OCI-LY3 (cell line): ENCODE results near the gene IST1.
A peak's percentile ranks its signal among the peaks of the same experiment; 100 is the strongest.

ENCODE experiments used
- H2AFZ ChIP-seq: fragments of 200-600, 300-600 bp; shearing (Covaris generic); 2 replicates; pipeline ENCODE4 v1.6.0; 2014; ENCODE audit warnings: antibody characterized with exemption, low read depth, low read length
- H3K27ac ChIP-seq: fragments of 200-600, 300-600 bp; sonication (generic); 2 replicates; pipeline ENCODE4 v1.5.1; 2014; ENCODE audit warnings: mild to moderate bottlenecking, low read length, moderate library complexity, mixed read lengths
- H3K27me3 ChIP-seq: fragments of 200-600, 300-600 bp; sonication (generic); 2 replicates; pipeline ENCODE4 v1.6.1; 2014; ENCODE audit warnings: low read depth, low read length, mixed read lengths
- H3K36me3 ChIP-seq: fragments of 200-600, 300-600 bp; sonication (generic); replicated peaks from 2 replicates; pipeline ENCODE3; 2014; ENCODE audit warnings: low read depth, low read length, mixed read lengths
- H3K4me1 ChIP-seq: fragments of 300-600, 200-600 bp; sonication (generic); 2 replicates; pipeline ENCODE4 v1.6.1; 2014; ENCODE audit warnings: low read length, mixed read lengths
- H3K4me2 ChIP-seq: fragments of 200-600, 300-600 bp; sonication (generic); 2 replicates; pipeline ENCODE4 v1.6.1; 2014; ENCODE audit warnings: low read length, mixed read lengths
- H3K4me3 ChIP-seq: fragments of 300-600, 200-600 bp; sonication (generic); 2 replicates; pipeline ENCODE4 v1.5.1; 2014; ENCODE audit warnings: antibody characterized with exemption, mild to moderate bottlenecking, low read length, moderate library complexity
- H3K79me2 ChIP-seq: fragments of 300-600, 200-600 bp; shearing (Covaris generic); 2 replicates; pipeline ENCODE4 v1.6.1; 2014; ENCODE audit warnings: mild to moderate bottlenecking, low read length, mixed read lengths
- H3K9ac ChIP-seq: fragments of 300-600, 200-600 bp; shearing (Covaris generic); 2 replicates; pipeline ENCODE4 v1.6.0; 2014; ENCODE audit warnings: mild to moderate bottlenecking, low read length, moderate library complexity
- H3K9me3 ChIP-seq: fragments of 200-600, 300-600 bp; shearing (Covaris generic); 2 replicates; pipeline ENCODE4 v1.6.1; 2014; ENCODE audit warnings: low read length, mixed read lengths; ENCODE audit not compliant: insufficient read depth
- H4K20me1 ChIP-seq: fragments of 200-600, 300-600 bp; sonication (generic); 2 replicates; pipeline ENCODE4 v1.6.1; 2016; ENCODE audit warnings: low read length, mixed read lengths; ENCODE audit not compliant: insufficient read depth
- CTCF ChIP-seq: fragments of 200-600, 300-600 bp; sonication (generic); IDR thresholded peaks from 2 replicates; pipeline ENCODE4 v1.5.1; 2014; ENCODE audit warnings: antibody characterized with exemption, low read length, low read depth
- EZH2phosphoT487 ChIP-seq: fragments of 200-600 bp; shearing (Covaris generic); IDR thresholded peaks from 2 replicates; pipeline ENCODE4 v1.6.1; 2018; ENCODE audit warnings: antibody characterized with exemption, mixed run types, low read depth

IST1 gene

GRCh38 chr16:71894921-71895678, at the start of gene IST1:
TSS of gene IST1 (plus strand) at chr16:71895531. CDS start at chr16:71915641, 20,110 bp downstream.
- H3K4me3 ChIP-seq: peak within 1 kb of the TSS; percentile 95
- H3K4me2 ChIP-seq: peak within 1 kb of the TSS; percentile 81
- peak within 1 kb of the TSS; percentile 81; the same call in 1 of the 2 replicates for H2AFZ ChIP-seq
- H4K20me1 ChIP-seq: peaks cover 33% of the 10 kb centered on the region
- TF ChIP-seq EZH2phosphoT487 (no peak), CTCF (no peak)
- peak within 1 kb of the TSS; percentile 93 for H3K9ac ChIP-seq
- peak within 1 kb of the TSS; percentile 84 for H3K27ac ChIP-seq
- H3K4me1 ChIP-seq: peaks cover 20% of the 10 kb centered on the region
- H3K9me3 ChIP-seq: no peaks in the 10 kb centered on the region
- peaks cover 53% of the 10 kb centered on the region for H3K79me2 ChIP-seq
- H3K27me3 ChIP-seq: no peaks in the 10 kb centered on the region
- H3K36me3 ChIP-seq: peaks cover 14% of the 10 kb centered on the region

- TF ChIP-seq EZH2phosphoT487: no peak
- TF ChIP-seq CTCF: no peak
- peak within 1 kb of the TSS; percentile 83 for H3K4me3 ChIP-seq
- H4K20me1 ChIP-seq: peaks cover 15% of the 10 kb centered on the region
- peaks cover 11% of the 10 kb centered on the region for H3K36me3 ChIP-seq
- H3K9ac ChIP-seq: peak within 1 kb of the TSS; percentile 80
- H2AFZ ChIP-seq: 0 out of 2 replicates have a peak within 1 kb of the TSS, but pooled peaks have one; percentile 18
- H3K9me3 ChIP-seq: no peaks in the 10 kb centered on the region
- no peaks in the 10 kb centered on the region for H3K27me3 ChIP-seq
- peak within 1 kb of the TSS; percentile 59 for H3K27ac ChIP-seq
- peak within 1 kb of the TSS; percentile 96 for H3K4me2 ChIP-seq
- H3K4me1 ChIP-seq: peaks cover 39% of the 10 kb centered on the region
- H3K79me2 ChIP-seq: peaks cover 25% of the 10 kb centered on the region
These were observed 49.5 kb upstream of the IST1 start, which contains the start of gene ATXN1L for GRCh38 chr16:71845639-71846430. TSS of gene ATXN1L (plus strand) at chr16:71845976. CDS start at chr16:71849741, 3,765 bp downstream.

- Histone ChIP-seq H3K36me3 (peaks cover 17% of the 10 kb centered on the region), H3K27me3 (no peaks in the 10 kb centered on the region), H3K27ac (peak overlapping the region; percentile 18)
These were observed 48.9 kb upstream of the IST1 start for GRCh38 chr16:71846431-71846830.

More at GRCh38 chr16:71846431-71846830, 48.9 kb upstream of the IST1 start:
- Histone ChIP-seq H3K9ac (peak overlapping the region; percentile 80), H3K4me3 (peak overlapping the region; percentile 83), H3K4me2 (peak overlapping the region; percentile 96), H2AFZ (no peak overlapping the region), H3K4me1 (peaks cover 41% of the 10 kb centered on the region), H3K9me3 (no peaks in the 10 kb centered on the region), H3K79me2 (peaks cover 25% of the 10 kb centered on the region), H4K20me1 (peaks cover 15% of the 10 kb centered on the region)
- no peak for TF ChIP-seq CTCF
- TF ChIP-seq EZH2phosphoT487: no peak
